ENCODE data around the gene EVA1A.

DNA sequence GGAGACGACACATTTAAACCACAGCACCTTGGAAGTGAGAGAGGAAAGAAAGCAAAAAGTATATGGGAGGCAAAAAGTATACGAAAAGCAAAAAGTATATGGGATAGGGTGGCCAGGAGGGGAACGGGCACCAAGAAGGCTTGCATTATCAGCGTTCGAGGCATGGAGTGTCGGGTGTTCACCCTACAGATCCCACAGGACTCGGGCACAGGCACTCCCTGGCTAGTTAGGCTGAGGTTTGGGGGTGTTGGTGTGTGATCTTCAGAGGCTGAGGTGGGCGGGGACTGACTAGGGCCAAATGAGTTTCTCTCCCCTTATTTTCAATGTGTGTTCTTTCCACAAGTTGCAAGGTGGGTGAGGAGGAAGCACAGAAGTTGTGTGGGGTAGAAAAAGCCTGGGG is 86.6 kb downstream of the EVA1A start:
- TF ChIP-seq, protein P1, sequence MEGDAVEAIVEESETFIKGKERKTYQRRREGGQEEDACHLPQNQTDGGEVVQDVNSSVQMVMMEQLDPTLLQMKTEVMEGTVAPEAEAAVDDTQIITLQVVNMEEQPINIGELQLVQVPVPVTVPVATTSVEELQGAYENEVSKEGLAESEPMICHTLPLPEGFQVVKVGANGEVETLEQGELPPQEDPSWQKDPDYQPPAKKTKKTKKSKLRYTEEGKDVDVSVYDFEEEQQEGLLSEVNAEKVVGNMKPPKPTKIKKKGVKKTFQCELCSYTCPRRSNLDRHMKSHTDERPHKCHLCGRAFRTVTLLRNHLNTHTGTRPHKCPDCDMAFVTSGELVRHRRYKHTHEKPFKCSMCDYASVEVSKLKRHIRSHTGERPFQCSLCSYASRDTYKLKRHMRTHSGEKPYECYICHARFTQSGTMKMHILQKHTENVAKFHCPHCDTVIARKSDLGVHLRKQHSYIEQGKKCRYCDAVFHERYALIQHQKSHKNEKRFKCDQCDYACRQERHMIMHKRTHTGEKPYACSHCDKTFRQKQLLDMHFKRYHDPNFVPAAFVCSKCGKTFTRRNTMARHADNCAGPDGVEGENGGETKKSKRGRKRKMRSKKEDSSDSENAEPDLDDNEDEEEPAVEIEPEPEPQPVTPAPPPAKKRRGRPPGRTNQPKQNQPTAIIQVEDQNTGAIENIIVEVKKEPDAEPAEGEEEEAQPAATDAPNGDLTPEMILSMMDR (IDR thresholded peaks at IDR 0.05; ENCODE audit: low read depth, low read length, missing input control): no peak
- TF ChIP-seq GABPA (IDR thresholded peaks at IDR 0.05 in 1 of 2, conservative IDR thresholded peaks at IDR 0.05 in 1 of 2) (no peak), EGR1 (IDR thresholded peaks at IDR 0.05; ENCODE audit: low read depth in 2 of 2) (no peak), SP1 (IDR thresholded peaks at IDR 0.05) (no peak), YY1 (IDR thresholded peaks at IDR 0.05) (no peak), TAF1 (conservative IDR thresholded peaks at IDR 0.05) (no peak)
- TF ChIP-seq, protein P2, sequence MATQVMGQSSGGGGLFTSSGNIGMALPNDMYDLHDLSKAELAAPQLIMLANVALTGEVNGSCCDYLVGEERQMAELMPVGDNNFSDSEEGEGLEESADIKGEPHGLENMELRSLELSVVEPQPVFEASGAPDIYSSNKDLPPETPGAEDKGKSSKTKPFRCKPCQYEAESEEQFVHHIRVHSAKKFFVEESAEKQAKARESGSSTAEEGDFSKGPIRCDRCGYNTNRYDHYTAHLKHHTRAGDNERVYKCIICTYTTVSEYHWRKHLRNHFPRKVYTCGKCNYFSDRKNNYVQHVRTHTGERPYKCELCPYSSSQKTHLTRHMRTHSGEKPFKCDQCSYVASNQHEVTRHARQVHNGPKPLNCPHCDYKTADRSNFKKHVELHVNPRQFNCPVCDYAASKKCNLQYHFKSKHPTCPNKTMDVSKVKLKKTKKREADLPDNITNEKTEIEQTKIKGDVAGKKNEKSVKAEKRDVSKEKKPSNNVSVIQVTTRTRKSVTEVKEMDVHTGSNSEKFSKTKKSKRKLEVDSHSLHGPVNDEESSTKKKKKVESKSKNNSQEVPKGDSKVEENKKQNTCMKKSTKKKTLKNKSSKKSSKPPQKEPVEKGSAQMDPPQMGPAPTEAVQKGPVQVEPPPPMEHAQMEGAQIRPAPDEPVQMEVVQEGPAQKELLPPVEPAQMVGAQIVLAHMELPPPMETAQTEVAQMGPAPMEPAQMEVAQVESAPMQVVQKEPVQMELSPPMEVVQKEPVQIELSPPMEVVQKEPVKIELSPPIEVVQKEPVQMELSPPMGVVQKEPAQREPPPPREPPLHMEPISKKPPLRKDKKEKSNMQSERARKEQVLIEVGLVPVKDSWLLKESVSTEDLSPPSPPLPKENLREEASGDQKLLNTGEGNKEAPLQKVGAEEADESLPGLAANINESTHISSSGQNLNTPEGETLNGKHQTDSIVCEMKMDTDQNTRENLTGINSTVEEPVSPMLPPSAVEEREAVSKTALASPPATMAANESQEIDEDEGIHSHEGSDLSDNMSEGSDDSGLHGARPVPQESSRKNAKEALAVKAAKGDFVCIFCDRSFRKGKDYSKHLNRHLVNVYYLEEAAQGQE (IDR thresholded peaks at IDR 0.05): no peak
- TF ChIP-seq, protein P3, sequence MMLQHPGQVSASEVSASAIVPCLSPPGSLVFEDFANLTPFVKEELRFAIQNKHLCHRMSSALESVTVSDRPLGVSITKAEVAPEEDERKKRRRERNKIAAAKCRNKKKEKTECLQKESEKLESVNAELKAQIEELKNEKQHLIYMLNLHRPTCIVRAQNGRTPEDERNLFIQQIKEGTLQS (IDR thresholded peaks at IDR 0.05): no peak
